Nephron progenitor cell (in vitro differentiated cells): ENCODE data around the gene EIPR1.

Source experiments
- DNase-seq: peaks from one replicate; pipeline ENCODE4 v3.0.0; 2021
- H3K27ac Mint-ChIP-seq: 2 replicates; pipeline ENCODE4 v1.8.0; 2021; ENCODE audit warnings: mild to moderate bottlenecking, moderate library complexity, mixed read lengths
- H3K27me3 Mint-ChIP-seq: 2 replicates; pipeline ENCODE4 v1.8.0; 2021; ENCODE audit warnings: mild to moderate bottlenecking, low read depth, mixed read lengths; ENCODE audit not compliant: poor library complexity
- H3K36me3 Mint-ChIP-seq: 2 replicates; pipeline ENCODE4 v1.8.0; 2021; ENCODE audit warnings: low read depth, mixed read lengths
- H3K4me1 Mint-ChIP-seq: 2 replicates; pipeline ENCODE4 v1.8.0; 2021; ENCODE audit warnings: mixed read lengths
- H3K4me3 Mint-ChIP-seq: 2 replicates; pipeline ENCODE4 v1.8.0; 2021; ENCODE audit warnings: mild to moderate bottlenecking, moderate library complexity, mixed read lengths
- H3K9me3 Mint-ChIP-seq: 2 replicates; pipeline ENCODE4 v1.8.0; 2021; ENCODE audit warnings: mild to moderate bottlenecking, moderate library complexity, mixed read lengths
- TF ChIP-seq, protein P1 (sequence below): fragments of 200-600 bp; sonication (generic); IDR thresholded peaks from 2 replicates; pipeline ENCODE4 v1.5.0; 2021; ENCODE audit warnings: antibody characterized with exemption

Gene EIPR1

DNA sequence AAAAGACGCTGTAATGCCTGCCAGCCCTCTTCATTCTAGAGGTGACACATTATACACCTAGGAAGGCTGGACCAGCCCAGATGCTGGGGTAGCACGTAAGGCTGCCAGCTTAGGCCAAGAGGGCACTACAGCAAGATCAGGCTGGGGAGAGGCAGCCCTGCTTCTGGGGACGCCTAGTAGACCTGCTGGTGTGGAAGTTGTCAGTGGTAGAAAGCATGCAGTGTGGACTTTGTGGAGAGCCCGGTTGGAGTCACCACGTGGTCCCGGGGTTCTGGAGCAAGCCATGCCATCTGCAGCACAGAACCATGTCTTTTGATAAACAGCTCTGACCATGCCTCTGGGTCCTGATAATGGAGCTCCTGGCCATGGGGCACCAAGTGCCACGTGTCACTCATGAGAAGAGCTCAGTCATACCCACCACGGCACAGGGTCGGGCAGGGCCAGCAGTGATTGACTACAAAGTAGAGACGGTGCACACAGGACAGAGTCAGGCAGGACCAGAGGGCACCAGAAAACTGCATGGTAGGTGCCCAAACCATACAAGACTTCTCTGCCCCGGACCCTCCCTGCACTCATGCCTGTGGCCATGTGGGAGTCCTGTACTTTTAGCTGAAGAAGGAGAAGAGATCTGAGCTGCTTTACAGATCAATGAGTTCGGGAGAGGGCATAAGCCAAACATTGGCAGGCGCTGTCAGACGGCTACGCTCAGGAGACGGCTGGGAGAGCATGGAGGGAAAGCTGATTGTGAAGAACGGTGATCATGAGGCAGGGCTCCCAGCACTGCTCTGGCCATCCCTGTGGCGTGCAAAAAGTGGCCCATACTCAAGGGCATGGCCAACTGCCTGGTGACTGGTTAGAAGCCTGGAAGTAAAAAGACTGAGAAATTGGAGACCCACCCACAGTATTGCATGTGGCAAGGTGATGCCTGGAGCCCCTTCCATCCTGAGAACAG, 114.9 kb downstream of the EIPR1 start:
- no peaks in the 10 kb centered on the region for H3K27me3 Mint-ChIP-seq
- H3K4me1 Mint-ChIP-seq, result peaks cover 11% of the 10 kb centered on the region
- DNase-seq, result no peak
- no peak overlapping the region for H3K4me3 Mint-ChIP-seq
- TF ChIP-seq, protein P1, sequence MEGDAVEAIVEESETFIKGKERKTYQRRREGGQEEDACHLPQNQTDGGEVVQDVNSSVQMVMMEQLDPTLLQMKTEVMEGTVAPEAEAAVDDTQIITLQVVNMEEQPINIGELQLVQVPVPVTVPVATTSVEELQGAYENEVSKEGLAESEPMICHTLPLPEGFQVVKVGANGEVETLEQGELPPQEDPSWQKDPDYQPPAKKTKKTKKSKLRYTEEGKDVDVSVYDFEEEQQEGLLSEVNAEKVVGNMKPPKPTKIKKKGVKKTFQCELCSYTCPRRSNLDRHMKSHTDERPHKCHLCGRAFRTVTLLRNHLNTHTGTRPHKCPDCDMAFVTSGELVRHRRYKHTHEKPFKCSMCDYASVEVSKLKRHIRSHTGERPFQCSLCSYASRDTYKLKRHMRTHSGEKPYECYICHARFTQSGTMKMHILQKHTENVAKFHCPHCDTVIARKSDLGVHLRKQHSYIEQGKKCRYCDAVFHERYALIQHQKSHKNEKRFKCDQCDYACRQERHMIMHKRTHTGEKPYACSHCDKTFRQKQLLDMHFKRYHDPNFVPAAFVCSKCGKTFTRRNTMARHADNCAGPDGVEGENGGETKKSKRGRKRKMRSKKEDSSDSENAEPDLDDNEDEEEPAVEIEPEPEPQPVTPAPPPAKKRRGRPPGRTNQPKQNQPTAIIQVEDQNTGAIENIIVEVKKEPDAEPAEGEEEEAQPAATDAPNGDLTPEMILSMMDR, result no peak
- no peaks in the 10 kb centered on the region for H3K9me3 Mint-ChIP-seq
- peaks cover 7% of the 10 kb centered on the region for H3K36me3 Mint-ChIP-seq
- peak overlapping the region; percentile 80 for H3K27ac Mint-ChIP-seq

DNA sequence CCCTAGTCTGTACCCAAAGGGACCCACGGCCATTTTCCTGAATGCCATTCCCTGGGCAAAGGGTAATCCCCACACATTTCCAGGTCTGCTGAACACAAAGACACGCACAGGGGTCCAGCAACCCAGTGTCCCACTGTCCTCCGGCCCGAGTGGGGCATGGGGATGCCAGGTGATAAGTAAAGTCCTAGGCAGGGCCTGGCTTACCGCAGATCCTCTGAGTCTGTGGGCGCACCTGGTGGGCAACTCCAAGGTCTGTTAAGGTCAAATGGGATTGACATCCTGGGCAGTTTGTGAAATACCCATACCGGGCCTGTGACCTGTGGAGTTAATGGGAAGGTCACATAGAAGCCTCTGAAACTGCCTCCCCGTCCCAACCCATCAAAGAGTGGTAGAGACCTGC, 116.1 kb downstream of the EIPR1 start:
- peaks cover 7% of the 10 kb centered on the region for H3K36me3 Mint-ChIP-seq
- no peak for DNase-seq
- TF ChIP-seq, protein P1, result no peak
- no peaks in the 10 kb centered on the region for H3K9me3 Mint-ChIP-seq
- H3K4me1 Mint-ChIP-seq, result peaks cover 20% of the 10 kb centered on the region
- H3K27me3 Mint-ChIP-seq, result no peaks in the 10 kb centered on the region
- H3K27ac Mint-ChIP-seq, result no peak overlapping the region
- H3K4me3 Mint-ChIP-seq, result no peak overlapping the region

- Mint-ChIP-seq H3K27ac (no peak overlapping the region), H3K36me3 (peaks cover 7% of the 10 kb centered on the region), H3K4me3 (no peak overlapping the region), H3K27me3 (no peaks in the 10 kb centered on the region), H3K9me3 (no peaks in the 10 kb centered on the region), H3K4me1 (peaks cover 15% of the 10 kb centered on the region)
- TF ChIP-seq, protein P1, result no peak
- no peak for DNase-seq
These were observed 116.7 kb downstream of the EIPR1 start for GRCh38 chr2:3260959-3261358.

DNA sequence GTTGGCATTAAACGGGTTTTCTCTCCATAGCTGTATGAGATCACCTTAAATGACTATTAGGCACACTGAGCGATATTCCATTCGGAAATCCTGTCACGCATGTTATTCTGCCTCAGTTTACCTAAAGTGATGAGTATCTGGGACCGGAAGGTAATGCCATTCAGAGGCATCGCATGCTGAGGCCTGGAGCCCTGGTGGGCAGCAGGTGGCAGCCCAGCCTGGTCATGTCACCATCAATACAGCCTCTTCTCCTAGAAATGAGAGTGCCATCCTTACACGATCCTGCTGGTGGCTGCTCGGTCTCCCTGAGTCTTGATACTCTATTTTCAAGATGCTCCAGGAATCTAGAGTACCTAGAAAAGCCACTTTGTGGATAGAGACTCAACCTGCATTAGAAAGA, 119.8 kb downstream of the EIPR1 start:
- H3K27ac Mint-ChIP-seq, result peak overlapping the region; percentile 9
- TF ChIP-seq, protein P1, result no peak
- no peaks in the 10 kb centered on the region for H3K9me3 Mint-ChIP-seq
- H3K36me3 Mint-ChIP-seq, result peaks cover 13% of the 10 kb centered on the region
- peaks cover 10% of the 10 kb centered on the region for H3K4me1 Mint-ChIP-seq
- peaks cover 6% of the 10 kb centered on the region for H3K27me3 Mint-ChIP-seq
- no peak for DNase-seq
- no peak overlapping the region for H3K4me3 Mint-ChIP-seq

DNA sequence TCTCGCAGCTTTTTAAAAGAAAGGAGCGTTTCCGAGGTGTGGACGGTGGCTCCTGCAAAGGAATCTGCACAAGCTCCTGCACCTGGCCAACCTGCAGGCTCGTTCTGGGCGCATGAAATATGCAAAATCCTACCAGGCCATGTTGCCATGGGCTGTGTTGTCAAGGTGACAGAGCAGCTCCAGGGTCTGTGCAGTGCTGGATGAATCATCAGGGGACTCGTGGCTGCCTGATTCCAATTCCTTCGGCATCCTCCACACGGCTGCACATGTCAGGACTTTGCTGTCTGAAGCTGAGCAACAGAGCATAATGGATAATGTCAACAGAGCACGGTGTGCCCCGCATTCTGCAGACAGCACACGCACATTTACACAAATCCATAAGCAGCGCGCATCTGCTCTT, 120.5 kb downstream of the EIPR1 start:
- Mint-ChIP-seq H3K27ac (no peak overlapping the region), H3K9me3 (no peaks in the 10 kb centered on the region), H3K4me3 (no peak overlapping the region), H3K4me1 (peaks cover 10% of the 10 kb centered on the region), H3K36me3 (peaks cover 13% of the 10 kb centered on the region), H3K27me3 (peaks cover 6% of the 10 kb centered on the region)
- TF ChIP-seq, protein P1, result no peak
- DNase-seq, result no peak

DNA sequence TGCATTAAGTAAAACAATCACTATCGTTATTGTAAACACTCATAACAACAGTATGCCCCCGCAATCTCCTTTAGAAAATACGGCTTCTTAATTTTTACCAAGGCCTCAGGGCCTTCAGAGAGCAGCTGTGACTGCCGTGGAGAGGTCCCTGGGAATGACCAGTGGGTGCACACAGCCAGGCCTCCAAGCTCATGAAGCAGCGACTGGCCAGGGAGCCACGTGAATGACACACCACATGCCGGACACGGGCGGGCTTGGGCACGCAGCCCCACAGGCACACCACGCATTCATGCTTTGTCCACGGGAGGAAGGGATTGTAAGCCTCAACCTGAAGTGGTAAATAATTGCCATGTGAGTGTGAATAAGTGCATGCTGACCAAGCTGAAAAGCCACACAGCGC, 121.0 kb downstream of the EIPR1 start:
- TF ChIP-seq, protein P1, result no peak
- peaks cover 6% of the 10 kb centered on the region for H3K27me3 Mint-ChIP-seq
- peaks cover 16% of the 10 kb centered on the region for H3K36me3 Mint-ChIP-seq
- H3K4me1 Mint-ChIP-seq, result peaks cover 10% of the 10 kb centered on the region
- H3K9me3 Mint-ChIP-seq, result no peaks in the 10 kb centered on the region
- H3K27ac Mint-ChIP-seq, result no peak overlapping the region
- H3K4me3 Mint-ChIP-seq, result no peak overlapping the region
- DNase-seq, result no peak
